ENCODE measurements around the gene KCNQ1. TPM values are rescaled to one million over a fixed set of nuclear protein-coding genes. Genes with fewer than 3 reads are reported as not detected.

KCNQ1 gene
- total and polyA plus RNA-seq, 2 donors (not counting 1 experiment from before 2014, with no cell fraction given) = not detected

DNA sequence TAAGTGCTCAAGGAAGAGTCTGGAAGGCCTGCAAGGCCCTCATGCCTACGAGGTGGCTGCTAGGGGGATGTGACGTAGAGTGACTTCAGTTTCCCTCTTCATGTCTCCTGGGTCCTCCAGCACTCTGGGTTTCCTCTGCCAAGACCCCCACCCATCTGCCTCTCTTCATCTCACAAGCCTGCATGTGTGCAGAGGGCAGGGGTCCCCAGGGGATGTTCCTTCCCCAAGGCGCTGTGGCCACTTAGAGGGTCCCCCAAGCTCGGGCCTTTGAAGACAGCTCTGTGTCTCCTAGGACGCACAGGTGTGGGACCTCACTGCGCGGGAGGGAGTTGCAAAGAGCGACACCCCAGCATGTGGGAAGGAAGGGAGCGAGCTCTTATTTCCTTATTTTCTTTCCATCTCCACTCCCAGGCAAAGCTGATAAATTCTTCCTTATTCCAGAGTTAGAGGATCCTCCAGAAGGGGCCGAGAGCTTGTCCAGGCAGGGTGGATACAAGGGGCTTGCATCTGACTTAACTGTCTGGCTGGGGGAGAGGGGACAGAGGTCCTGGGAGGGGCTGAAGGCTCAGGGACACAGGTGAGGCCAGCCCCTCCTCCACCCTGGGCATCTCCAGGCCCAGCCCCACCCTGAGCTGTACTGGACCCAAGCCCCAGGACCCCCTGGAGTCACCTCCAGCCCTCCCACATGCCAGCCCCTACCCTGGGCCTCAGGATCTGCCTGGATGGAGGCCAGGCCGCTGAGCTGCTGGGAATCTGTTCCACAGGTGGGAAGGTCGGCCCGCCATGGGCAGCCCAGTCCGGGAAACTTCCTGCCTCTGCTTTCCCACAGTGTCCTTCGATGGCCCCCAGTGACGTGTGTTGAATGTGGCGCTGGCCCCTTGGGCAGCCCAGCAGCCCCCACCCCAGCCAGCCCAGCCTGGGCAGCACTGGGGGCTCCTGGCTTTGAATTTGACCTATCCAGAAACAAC, 314.7 kb downstream of the KCNQ1 start:
- Histone ChIP-seq H3K27me3 (ENCODE audit: control insufficient read depth, insufficient read depth, low read length) (no peaks in the 10 kb centered on the region), H3K4me1 (ENCODE audit: control insufficient read depth, extremely low read depth, insufficient read depth, low read length) (no peaks in the 10 kb centered on the region), H3K9me3 (ENCODE audit: control insufficient read depth, insufficient read depth, low read depth, low read length) (no peaks in the 10 kb centered on the region), H2AFZ (ENCODE audit: low read length) (no peak overlapping the region), H3K36me3 (ENCODE audit: control insufficient read depth, insufficient read depth, low read length) (no peaks in the 10 kb centered on the region), H3K9ac (ENCODE audit: insufficient read depth, low read length) (no peak overlapping the region), H3K79me2 (ENCODE audit: control insufficient read depth, insufficient read depth, low read length) (no peaks in the 10 kb centered on the region), H3K27ac (ENCODE audit: insufficient read depth, low read length) (no peak overlapping the region), H3K4me2 (ENCODE audit: extremely low read depth, insufficient read depth, low read length) (no peak overlapping the region), H3K4me3 (replicated peaks in 1 of 4; ENCODE audit: control extremely low read depth in 1 of 4, insufficient read depth in 1 of 4, low read depth in 3 of 4, low read length in 4 of 4) (no peak overlapping the region), H4K20me1 (ENCODE audit: control insufficient read depth, extremely low read depth, insufficient read depth, low read length) (no peaks in the 10 kb centered on the region)
- DNase-seq (ENCODE audit: low read depth in 2 of 2) = no peak
- no peak for TF ChIP-seq EZH2 (IDR thresholded peaks at IDR 0.05; ENCODE audit: low read length, missing control alignments)
- TF ChIP-seq, protein P1, sequence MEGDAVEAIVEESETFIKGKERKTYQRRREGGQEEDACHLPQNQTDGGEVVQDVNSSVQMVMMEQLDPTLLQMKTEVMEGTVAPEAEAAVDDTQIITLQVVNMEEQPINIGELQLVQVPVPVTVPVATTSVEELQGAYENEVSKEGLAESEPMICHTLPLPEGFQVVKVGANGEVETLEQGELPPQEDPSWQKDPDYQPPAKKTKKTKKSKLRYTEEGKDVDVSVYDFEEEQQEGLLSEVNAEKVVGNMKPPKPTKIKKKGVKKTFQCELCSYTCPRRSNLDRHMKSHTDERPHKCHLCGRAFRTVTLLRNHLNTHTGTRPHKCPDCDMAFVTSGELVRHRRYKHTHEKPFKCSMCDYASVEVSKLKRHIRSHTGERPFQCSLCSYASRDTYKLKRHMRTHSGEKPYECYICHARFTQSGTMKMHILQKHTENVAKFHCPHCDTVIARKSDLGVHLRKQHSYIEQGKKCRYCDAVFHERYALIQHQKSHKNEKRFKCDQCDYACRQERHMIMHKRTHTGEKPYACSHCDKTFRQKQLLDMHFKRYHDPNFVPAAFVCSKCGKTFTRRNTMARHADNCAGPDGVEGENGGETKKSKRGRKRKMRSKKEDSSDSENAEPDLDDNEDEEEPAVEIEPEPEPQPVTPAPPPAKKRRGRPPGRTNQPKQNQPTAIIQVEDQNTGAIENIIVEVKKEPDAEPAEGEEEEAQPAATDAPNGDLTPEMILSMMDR (conservative IDR thresholded peaks at IDR 0.05 in 1 of 2, IDR thresholded peaks at IDR 0.05 in 1 of 2; ENCODE audit: low read depth in 1 of 2, low read length in 2 of 2) = no peak

GRCh38 chr11:2760196-2760871, 315.5 kb downstream of the KCNQ1 start:
- Histone ChIP-seq H3K27me3 (ENCODE audit: control insufficient read depth, insufficient read depth, low read length) (no peaks in the 10 kb centered on the region), H3K36me3 (ENCODE audit: control insufficient read depth, insufficient read depth, low read length) (no peaks in the 10 kb centered on the region), H3K27ac (ENCODE audit: insufficient read depth, low read length) (no peak overlapping the region), H4K20me1 (ENCODE audit: control insufficient read depth, extremely low read depth, insufficient read depth, low read length) (no peaks in the 10 kb centered on the region), H3K9me3 (ENCODE audit: control insufficient read depth, insufficient read depth, low read depth, low read length) (no peaks in the 10 kb centered on the region), H3K4me1 (ENCODE audit: control insufficient read depth, extremely low read depth, insufficient read depth, low read length) (no peaks in the 10 kb centered on the region), H3K79me2 (ENCODE audit: control insufficient read depth, insufficient read depth, low read length) (no peaks in the 10 kb centered on the region), H3K4me3 (replicated peaks in 1 of 4; ENCODE audit: control extremely low read depth in 1 of 4, insufficient read depth in 1 of 4, low read depth in 3 of 4, low read length in 4 of 4) (no peak overlapping the region), H3K4me2 (ENCODE audit: extremely low read depth, insufficient read depth, low read length) (no peak overlapping the region), H2AFZ (ENCODE audit: low read length) (no peak overlapping the region), H3K9ac (ENCODE audit: insufficient read depth, low read length) (no peak overlapping the region)
- DNase-seq (ENCODE audit: low read depth in 2 of 2) = no peak
- TF ChIP-seq EZH2 (IDR thresholded peaks at IDR 0.05; ENCODE audit: low read length, missing control alignments) = no peak
- TF ChIP-seq, protein P1 (conservative IDR thresholded peaks at IDR 0.05 in 1 of 2, IDR thresholded peaks at IDR 0.05 in 1 of 2; ENCODE audit: low read depth in 1 of 2, low read length in 2 of 2) = no peak

Measured in fibroblast of lung (primary cell).